H7 (cell line): ENCODE data around the gene CNIH3. TPM values are rescaled to one million over a fixed set of nuclear protein-coding genes. Genes with fewer than 3 reads are reported as not detected.
"Not testable (repeated sequence)": the region's sequence is repeated elsewhere in the genome, so short reads cannot be mapped to it uniquely, and the experiment has no call there.

Experiments used
- DNase-seq: peaks from one replicate; pipeline ENCODE4 v3.0.0; 2012
- H3K27me3 ChIP-seq: 2 replicates; pipeline ENCODE4 v1.6.0; 2011; ENCODE audit warnings: mild to moderate bottlenecking, low read length; ENCODE audit not compliant: control insufficient read depth, insufficient read depth
- H3K36me3 ChIP-seq: replicated peaks from 2 replicates; pipeline ENCODE4 v1.5.1; 2011; ENCODE audit warnings: low read length; ENCODE audit not compliant: control insufficient read depth, insufficient read depth
- H3K4me3 ChIP-seq: 2 replicates; pipeline ENCODE4 v1.5.1; 2011; ENCODE audit warnings: low read depth, mild to moderate bottlenecking, control low read depth, low read length, moderate library complexity; ENCODE audit not compliant: insufficient read depth
- total RNA-seq: library from RNA; depleted of rRNA; stranded (reverse); fragments of >200 nt; shearing (Covaris generic); gene quantifications from 2 replicates; pipeline ENCODE4 v1.2.3, GENCODE V29; 2014

CNIH3 gene
- total RNA-seq, 1 experiment from 2014 or later = 4.9 TPM

DNA sequence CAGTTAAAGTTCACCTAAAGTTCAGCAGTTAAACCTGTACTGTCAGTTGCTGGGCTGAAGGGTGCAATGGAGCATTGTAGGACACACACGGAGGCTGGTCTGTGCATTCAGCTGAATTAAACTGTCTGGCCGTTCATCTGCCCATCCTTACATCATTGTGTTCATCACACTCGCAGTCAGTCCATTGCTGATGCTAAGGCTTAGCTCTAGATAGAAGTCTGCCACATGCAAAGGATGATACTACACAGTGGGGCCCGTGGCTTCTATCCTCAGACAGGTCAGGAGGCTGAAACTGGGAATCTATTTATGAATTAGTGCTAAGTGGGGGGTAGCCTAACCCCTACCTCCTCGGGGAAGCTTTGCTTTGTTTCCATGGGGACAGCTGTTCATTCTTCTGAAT lies 60.4 kb downstream of the CNIH3 start:
- no peaks in the 10 kb centered on the region for H3K27me3 ChIP-seq
- DNase-seq = no peak
- H3K36me3 ChIP-seq = no peaks in the 10 kb centered on the region
- H3K4me3 ChIP-seq = no peak overlapping the region

DNA sequence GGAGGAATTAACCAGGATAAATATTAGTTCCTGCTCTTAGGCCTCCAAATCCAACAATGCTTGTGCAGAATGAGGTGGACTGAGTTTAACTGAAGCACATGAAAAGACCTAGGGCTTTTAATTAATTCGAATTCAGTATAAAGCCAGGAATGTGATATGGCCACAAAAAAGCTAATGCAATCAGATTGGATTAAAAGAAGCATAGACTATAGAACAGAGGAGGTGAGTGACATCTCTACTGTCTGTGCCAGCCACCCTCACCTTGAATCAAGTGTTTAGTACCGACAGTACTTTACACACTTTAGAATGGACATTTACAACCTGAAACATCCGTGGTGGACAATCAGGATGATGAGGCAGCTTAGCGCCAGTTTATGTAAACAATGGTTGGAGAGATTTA lies 62.1 kb downstream of the CNIH3 start:
- H3K4me3 ChIP-seq = no peak overlapping the region
- H3K27me3 ChIP-seq = no peaks in the 10 kb centered on the region
- no peak for DNase-seq
- no peaks in the 10 kb centered on the region for H3K36me3 ChIP-seq

DNA sequence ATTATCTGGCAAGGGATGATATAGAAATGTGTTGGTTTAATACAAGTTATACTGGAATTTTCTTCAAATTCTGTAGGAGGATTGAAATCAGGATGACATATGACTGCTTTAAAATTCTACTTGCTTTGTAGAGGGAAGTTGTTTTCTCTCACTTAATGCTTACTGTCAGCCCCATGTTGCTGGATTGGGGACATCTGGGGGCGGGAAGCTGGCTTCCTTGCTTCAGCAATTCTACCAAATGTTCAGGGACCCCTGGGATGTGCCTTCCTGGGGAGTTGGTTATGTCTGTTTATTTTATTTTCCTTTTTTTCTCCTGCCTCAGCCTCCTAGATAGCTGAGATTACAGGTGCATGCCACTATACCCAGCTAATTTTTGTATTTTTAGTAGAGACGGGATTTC lies 63.5 kb downstream of the CNIH3 start:
- Histone ChIP-seq H3K36me3 (no peaks in the 10 kb centered on the region), H3K4me3 (no peak overlapping the region)
- no peak for DNase-seq

DNA sequence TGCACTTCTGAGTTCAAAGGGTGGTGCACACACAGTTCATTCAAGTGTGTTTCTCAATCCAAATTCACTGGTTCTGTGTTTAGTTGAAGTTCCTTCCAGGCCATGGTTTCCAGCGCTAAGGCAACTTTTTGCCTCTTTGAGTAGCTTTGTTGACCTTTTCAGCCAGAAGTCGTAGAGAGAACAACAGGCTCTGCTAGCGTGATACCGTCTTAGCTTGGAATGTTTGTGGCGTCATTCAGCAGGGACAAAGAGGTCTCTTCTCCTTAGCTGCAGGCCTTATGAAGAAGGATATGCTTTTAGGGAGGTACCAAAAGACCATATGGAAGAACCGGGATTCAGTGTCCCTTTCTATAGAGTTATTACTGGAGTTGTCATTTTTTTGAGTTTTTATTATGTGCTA lies 65.7 kb downstream of the CNIH3 start:
- no peak overlapping the region for H3K4me3 ChIP-seq
- H3K36me3 ChIP-seq = no peaks in the 10 kb centered on the region
- no peaks in the 10 kb centered on the region for H3K27me3 ChIP-seq
- no peak for DNase-seq

More for the DNA sequence above, 63.5 kb downstream of the CNIH3 start:
- no peaks in the 10 kb centered on the region for H3K27me3 ChIP-seq

DNA sequence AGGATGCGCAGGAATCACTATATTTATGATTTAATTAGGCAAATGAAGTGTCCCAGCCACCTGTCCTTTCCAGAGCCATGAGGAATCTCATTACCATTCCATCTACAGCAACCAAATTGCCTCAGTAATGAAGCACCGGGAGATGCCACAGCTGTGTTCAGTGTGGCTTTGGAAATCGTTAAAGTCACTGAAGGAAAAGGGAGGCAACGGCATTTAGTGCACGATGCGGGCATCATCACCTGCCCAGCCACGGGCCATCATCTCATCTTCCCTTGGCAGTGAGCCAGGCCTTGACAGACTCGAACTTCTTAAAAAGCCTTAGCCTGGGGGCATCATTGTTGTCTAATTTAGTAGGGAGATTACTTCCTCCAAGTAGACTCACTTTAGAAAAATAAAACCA lies 67.8 kb downstream of the CNIH3 start:
- no peak overlapping the region for H3K4me3 ChIP-seq
- no peak for DNase-seq
- no peaks in the 10 kb centered on the region for H3K36me3 ChIP-seq
- H3K27me3 ChIP-seq = no peaks in the 10 kb centered on the region

DNA sequence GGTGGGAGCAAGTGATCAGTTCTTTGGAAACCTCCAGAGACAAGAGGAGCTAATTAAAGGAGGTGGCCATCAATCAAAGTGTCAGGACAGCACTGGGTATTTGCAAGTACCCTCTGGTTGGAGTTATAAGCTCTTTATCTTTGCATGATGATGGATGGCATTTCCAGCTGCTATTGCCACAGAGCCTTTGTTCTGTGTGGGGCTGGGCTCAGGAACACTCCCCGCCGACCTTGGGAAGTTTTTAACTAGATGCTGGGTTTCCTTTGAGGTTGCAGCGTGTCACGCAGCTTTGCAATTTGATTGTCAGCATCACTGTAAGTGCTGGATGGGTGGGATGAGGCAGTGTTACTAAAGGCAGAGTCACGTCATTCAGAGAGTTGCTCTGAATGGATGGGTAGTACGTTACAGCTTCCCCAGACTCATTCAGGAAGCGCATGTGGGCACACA lies 68.9 kb downstream of the CNIH3 start:
- DNase-seq = no peak
- no peaks in the 10 kb centered on the region for H3K36me3 ChIP-seq
- no peaks in the 10 kb centered on the region for H3K27me3 ChIP-seq
- no peak overlapping the region for H3K4me3 ChIP-seq

DNA sequence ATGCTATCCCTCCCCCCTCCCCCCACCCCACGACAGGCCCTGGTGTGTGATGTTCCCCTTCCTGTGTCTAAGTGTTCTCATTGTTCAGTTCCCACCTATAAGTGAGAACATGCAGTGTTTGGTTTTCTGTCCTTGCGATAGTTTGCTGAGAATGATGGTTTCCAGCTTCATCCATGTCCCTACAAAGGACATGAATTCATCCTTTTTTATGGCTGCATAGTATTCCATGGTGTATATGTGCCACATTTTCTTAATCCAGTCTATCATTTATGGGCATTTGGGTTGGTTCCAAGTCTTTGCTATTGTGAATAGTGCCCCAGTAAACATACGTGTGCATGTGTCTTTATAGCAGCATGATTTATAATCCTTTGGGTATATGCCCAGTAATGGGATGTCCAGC lies 70.0 kb downstream of the CNIH3 start:
- H3K27me3 ChIP-seq, DNase-seq, H3K4me3 ChIP-seq, H3K36me3 ChIP-seq: not testable (repeated sequence)

DNA sequence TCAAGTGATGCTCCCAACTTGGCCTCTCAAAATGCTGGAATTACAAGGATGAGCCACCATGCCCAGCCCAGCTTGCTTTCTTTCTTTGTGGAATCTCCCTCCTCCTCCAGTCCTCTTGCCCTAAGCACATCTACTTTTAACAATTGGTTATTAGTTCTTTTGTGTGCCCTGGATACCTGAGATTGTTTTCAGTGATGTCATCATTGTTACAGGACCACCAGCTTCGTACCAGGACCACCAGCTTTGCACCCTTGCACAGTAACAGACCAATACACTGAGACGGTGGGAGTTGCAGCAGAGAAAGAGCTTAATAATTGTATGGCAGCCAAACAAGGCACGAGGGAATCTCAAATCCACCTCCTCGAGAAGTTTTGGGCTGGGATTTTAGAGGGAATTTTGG lies 71.3 kb downstream of the CNIH3 start:
- Histone ChIP-seq H3K4me3 (no peak overlapping the region), H3K27me3 (no peaks in the 10 kb centered on the region), H3K36me3 (no peaks in the 10 kb centered on the region)
- no peak for DNase-seq

DNA sequence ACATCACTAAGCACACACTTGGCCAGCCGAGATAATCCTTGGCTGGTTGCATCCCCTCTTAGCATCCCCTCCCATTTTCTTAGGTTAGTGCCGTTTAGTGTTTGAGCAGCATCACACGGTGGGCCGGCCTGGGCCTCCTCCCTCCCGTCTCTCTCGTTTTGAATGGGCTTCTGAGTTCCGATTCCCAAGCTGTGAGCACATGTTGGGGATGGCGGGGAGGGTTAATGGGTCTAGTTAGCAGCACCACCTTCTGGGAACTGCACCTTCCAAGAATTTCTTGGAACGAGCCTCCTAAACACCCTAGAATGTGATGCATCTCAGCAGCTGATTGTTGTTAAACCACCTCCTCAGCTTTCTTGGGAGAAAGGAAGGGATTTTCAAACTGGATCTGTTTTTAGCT lies 73.3 kb downstream of the CNIH3 start:
- Histone ChIP-seq H3K4me3 (no peak overlapping the region), H3K27me3 (no peaks in the 10 kb centered on the region), H3K36me3 (no peaks in the 10 kb centered on the region)
- DNase-seq = no peak

DNA sequence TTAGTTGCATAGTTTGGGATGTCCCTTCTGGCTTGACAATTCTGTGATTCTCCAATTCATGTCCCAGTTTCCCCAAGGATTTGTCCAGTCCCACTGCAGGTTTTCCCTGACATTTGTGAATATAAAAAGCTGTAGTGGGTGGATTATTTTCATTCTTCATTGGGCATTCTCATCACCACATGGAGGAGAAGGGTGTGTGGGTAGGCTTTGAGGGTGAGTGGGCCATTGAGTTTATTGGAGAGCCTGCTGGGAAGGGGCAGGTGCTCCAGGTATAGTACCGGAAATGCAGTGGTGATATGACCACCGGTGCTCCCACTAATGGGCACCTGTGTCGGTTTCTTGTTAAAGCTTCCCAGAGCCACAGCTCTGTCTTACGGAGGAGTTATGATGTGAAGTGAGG lies 74.5 kb downstream of the CNIH3 start:
- Histone ChIP-seq H3K36me3 (no peaks in the 10 kb centered on the region), H3K27me3 (no peaks in the 10 kb centered on the region), H3K4me3 (no peak overlapping the region)
- no peak for DNase-seq

DNA sequence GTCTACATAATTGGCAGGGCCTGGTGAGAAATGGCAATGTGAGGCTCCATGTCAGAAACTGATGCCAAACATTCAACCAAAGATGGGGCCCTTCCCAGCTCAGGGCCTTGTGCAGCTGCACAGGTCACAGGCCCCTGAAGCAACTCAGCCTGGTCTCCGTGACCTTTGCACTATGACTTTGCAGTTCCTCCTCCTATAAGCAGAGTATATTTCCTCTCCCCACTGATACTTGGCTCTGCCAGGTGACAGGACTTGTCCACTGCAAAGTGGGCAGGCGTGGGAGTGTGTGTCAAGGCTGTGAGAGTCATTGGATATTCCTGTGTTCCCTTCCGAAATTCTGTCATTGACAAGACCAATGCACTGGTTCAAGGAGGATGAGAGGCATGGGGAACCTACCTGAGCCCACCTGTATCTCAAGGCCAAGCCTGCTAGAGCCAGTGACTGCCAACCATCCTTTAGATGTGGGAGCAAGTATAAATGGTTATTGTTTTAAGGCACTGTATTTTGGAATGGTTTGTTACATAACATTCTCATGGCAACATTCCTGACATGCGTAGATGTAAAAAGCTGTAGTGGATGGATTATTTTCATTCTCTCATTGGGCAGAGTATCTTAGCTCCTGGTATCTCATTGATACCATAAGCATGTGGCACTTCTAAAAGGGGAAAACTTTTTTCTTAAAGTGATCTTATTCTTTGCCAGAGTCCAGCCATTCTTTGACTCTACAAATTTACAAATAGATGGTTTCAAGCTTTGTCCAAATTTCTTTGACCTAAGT lies 75.2 kb downstream of the CNIH3 start:
- DNase-seq = no peak
- Histone ChIP-seq H3K36me3 (no peaks in the 10 kb centered on the region), H3K4me3 (no peak overlapping the region), H3K27me3 (no peaks in the 10 kb centered on the region)

DNA sequence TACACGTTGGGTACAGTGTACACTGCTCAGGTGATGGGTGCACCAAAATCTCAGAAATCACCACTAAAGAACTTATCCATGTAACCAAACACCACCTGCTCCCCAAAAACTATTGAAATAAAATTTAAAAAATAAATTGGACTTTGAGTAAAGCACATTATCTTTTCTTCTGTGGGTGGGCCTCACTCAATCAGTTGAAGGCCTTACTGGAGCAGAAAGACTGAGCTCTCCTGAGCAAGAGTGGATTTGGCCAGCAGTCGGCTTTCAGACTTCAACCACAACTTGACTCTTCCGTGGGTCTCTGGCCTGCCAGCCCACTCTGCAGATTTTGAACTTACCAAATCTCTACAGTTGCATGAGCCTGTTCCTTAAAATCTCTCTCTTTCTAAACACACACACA lies 78.9 kb downstream of the CNIH3 start:
- DNase-seq = no peak

DNA sequence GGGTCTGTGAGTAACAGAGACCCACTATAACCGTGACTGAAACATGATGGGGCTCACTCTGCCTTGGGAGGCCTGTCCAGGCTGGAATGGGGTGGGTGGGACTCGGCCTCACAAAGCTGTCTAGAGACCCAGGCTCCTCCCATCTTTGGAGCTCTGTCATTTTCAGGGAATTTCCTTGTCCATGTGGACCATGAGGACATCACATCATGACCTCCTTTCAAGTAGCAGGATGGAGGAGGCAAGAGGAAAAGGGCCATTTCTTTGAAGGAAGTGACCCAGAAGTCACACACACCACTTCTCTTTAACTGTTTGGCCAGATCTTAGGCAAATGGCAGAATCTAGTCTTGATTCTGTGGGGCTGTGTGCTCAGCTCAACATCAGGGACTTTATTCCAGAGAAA lies 79.9 kb downstream of the CNIH3 start:
- H3K27me3 ChIP-seq = no peaks in the 10 kb centered on the region
- H3K36me3 ChIP-seq = no peaks in the 10 kb centered on the region
- no peak for DNase-seq
- H3K4me3 ChIP-seq = no peak overlapping the region

More for the DNA sequence above, 78.9 kb downstream of the CNIH3 start:
- no peak overlapping the region for H3K4me3 ChIP-seq
- no peaks in the 10 kb centered on the region for H3K36me3 ChIP-seq
- H3K27me3 ChIP-seq = no peaks in the 10 kb centered on the region

DNA sequence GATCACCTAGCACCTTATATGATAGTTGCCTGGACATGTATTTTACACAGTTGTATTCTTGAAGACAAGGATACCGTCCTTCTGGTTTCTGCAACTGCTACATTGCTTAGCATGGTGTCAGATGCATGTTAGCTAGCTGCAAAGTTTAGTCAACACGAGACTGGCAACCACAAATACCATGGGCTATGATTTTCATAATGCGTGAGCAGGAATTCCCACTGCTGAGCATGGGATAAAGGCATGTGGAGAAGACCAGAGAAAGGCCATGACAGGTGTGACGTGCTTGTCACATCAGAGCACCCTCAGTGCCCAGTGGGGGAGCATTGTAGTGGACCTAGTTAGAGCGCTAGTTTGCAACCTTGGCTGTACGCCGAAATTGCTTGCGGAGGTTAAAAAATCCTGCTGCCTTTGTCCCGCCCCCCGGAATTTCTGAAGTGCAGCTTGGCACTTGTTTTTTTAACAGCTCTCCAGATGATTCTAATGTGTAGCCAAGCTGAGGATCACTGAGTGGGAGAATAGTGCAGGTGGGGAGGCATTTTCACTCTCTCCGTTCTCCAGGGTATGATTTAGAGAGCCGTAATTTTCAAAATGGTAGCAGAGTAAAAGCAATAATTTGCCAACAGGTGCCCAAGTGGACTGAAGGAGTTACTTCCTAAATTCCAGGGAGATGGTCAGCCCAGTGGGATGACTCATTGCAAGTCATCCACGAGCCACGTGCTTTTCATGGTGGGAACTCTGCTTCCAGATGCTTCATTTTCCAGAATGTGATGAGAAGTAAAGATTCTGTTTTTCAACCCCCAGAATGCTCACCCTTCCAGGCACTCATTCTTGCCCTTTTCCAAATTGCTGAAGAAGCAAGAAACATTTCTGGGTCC lies 81.0 kb downstream of the CNIH3 start:
- Histone ChIP-seq H3K27me3 (no peaks in the 10 kb centered on the region), H3K36me3 (no peaks in the 10 kb centered on the region), H3K4me3 (no peak overlapping the region)
- DNase-seq = no peak

DNA sequence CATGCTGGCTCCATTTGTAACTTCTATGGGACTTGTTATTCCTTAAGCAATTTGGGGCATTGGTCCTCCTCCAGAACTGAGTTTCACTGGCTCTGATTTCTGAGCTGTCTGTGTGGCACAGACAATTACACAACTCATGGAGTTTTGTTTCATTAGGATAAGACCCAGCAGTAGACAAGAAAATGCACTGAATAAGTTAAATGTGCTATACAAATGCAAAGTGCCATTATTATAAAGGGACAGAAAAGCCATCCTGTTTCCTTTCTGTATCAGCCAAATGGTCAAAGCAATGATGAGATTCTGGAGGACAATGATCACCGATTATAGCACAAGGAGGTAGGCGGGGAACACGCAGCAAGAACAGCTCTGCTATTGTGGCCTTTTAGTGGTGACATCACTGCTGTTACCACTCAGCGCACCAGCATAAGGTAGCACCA lies 81.9 kb downstream of the CNIH3 start:
- H3K36me3 ChIP-seq = no peaks in the 10 kb centered on the region
- no peaks in the 10 kb centered on the region for H3K27me3 ChIP-seq
- no peak overlapping the region for H3K4me3 ChIP-seq
- no peak for DNase-seq
